Thoracic aorta (tissue), 2 donors: ENCODE results near the gene NSUN6. TPM values are rescaled to one million over a fixed set of nuclear protein-coding genes. Genes with fewer than 3 reads are reported as not detected.
"Not testable (repeated sequence)": the region's sequence is repeated elsewhere in the genome, so short reads cannot be mapped to it uniquely, and the experiment has no call there.

ENCODE experiments used
- ATAC-seq: fragments of 150-250 bp; one replicate; pipeline ENCODE4 v1.8.0; 2017; ENCODE audit warnings: low read depth; ENCODE audit not compliant: insufficient number of reproducible peaks, low FRiP score
- DNase-seq: peaks from one replicate; pipeline ENCODE4 v3.0.0-alpha.2; 2020; ENCODE audit warnings: low spot score
- H3K27ac ChIP-seq, 2 donors: fragments of 200-600 bp; sonication (generic); 1 replicate in 1 of 2; 2 replicates in 1 of 2; pipeline ENCODE4 v1.5.1; 2016; ENCODE audit warnings: mild to moderate bottlenecking in 2 of 2, moderate library complexity in 2 of 2
- H3K27me3 ChIP-seq: fragments of 200-600 bp; sonication (generic); replicated peaks from 2 replicates; pipeline ENCODE4 v1.6.0; 2016; ENCODE audit warnings: mild to moderate bottlenecking; ENCODE audit not compliant: insufficient read depth
- H3K36me3 ChIP-seq: fragments of 200-600 bp; sonication (generic); one replicate; pipeline ENCODE4 v1.5.1; 2016
- H3K4me1 ChIP-seq, 2 donors: fragments of 200-600 bp; sonication (generic); 1 replicate in 1 of 2; 2 replicates in 1 of 2; pipeline versions ENCODE4 v1.5.1 to v1.6.0; 2016; ENCODE audit warnings: low read depth in 2 of 2, mild to moderate bottlenecking in 1 of 2; ENCODE audit not compliant: control insufficient read depth in 1 of 2
- H3K4me3 ChIP-seq: fragments of 200-600 bp; sonication (generic); 2 replicates; pipeline ENCODE4 v1.5.1; 2016; ENCODE audit warnings: mild to moderate bottlenecking
- H3K9me3 ChIP-seq: fragments of 200-600 bp; sonication (generic); 2 replicates; pipeline ENCODE4 v1.5.1; 2016
- total RNA-seq, 2 donors: library from RNA; depleted of rRNA; stranded (reverse); fragments of >200 nt; gene quantifications; one replicate each; pipeline versions ENCODE4 v1.1.0 to v1.2.3, GENCODE V29; 2016
- TF ChIP-seq, protein P1 (sequence below): fragments of 200-600 bp; sonication (generic); IDR thresholded peaks from one replicate; pipeline ENCODE4 v1.5.1; 2019; ENCODE audit warnings: antibody characterized with exemption

NSUN6 gene
- total RNA-seq, 2 donors from 2014 or later, result 12.7 to 19.8 TPM

DNA sequence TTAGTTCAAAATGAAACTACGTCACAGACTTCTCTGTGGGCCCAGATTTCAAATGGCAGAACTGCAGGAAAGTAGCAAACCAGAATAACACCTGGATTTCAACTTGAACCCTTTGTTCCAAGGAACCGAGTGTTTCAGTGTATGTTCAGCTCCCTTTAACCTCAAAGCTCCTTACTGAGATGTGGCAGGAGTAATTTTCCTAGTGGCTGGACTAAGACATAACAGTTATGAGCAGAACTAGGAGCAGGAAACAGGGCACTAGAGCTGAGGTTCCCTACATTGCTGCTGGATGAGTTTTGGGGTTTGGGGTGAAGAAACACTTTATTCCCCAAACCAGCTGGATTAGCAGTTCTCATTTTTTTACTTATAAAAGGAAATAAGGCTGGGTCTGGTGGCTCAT is 50.1 kb downstream of the NSUN6 start:
- Histone ChIP-seq H3K4me1 (no peaks in the 10 kb centered on the region), H3K36me3 (no peaks in the 10 kb centered on the region), H3K9me3 (no peaks in the 10 kb centered on the region), H3K4me3 (no peak overlapping the region), H3K27ac (no peak overlapping the region), H3K27me3 (no peaks in the 10 kb centered on the region)
- DNase-seq (no peak), ATAC-seq (no peak)
- TF ChIP-seq, protein P1, sequence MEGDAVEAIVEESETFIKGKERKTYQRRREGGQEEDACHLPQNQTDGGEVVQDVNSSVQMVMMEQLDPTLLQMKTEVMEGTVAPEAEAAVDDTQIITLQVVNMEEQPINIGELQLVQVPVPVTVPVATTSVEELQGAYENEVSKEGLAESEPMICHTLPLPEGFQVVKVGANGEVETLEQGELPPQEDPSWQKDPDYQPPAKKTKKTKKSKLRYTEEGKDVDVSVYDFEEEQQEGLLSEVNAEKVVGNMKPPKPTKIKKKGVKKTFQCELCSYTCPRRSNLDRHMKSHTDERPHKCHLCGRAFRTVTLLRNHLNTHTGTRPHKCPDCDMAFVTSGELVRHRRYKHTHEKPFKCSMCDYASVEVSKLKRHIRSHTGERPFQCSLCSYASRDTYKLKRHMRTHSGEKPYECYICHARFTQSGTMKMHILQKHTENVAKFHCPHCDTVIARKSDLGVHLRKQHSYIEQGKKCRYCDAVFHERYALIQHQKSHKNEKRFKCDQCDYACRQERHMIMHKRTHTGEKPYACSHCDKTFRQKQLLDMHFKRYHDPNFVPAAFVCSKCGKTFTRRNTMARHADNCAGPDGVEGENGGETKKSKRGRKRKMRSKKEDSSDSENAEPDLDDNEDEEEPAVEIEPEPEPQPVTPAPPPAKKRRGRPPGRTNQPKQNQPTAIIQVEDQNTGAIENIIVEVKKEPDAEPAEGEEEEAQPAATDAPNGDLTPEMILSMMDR, result no peak

DNA sequence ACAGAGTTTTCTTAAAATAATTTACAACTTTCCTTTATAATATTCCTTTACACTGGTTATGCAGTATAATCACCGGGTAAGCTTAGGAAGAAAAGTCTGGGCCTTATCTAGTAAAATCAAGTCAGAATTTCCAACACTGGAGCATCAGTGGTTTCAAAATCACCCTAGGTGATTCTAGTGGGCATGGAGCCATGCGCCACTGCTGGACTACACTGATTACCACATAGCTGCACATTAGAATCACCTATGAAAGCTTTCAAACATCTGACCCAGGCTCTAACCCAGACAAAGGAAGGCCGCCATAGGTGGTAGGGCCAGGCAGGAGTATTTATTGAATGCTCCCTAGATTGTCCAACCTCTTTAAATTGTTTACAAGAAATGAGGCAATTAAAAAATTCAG is 52.0 kb downstream of the NSUN6 start:
- TF ChIP-seq, protein P1, result no peak
- Histone ChIP-seq H3K27me3 (no peaks in the 10 kb centered on the region), H3K27ac (no peak overlapping the region), H3K36me3 (no peaks in the 10 kb centered on the region), H3K4me3 (no peak overlapping the region), H3K9me3 (no peaks in the 10 kb centered on the region), H3K4me1 (no peaks in the 10 kb centered on the region)
- no peak for DNase-seq
- ATAC-seq, result no peak

DNA sequence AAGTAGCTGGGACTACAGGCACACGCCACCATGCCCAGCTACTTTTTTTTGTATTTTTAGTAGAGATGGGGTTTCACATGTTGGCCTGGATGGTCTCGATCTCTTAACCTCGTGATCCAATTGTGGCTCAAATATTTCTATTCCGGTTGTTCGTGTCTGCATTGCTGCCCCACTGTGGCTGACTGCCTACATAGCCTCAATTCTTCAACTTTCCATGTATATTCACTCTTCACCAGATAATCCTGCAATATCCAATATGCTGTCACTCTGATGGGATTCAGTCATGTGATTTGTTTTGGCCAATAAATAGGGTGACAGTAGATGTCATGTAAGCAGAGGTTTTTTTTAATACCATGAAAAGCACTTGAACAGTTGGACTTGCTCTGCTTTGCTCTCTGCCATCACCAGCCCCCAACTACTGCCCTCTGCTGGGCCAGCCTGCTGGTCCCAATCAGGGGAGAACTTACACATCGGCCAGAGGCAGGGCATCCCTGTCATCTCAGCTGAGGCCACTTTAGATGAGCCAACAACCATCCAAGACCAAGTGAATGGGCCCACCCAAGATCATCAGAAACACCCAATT is 56.7 kb downstream of the NSUN6 start:
- ATAC-seq (no peak), DNase-seq (no peak)
- H3K36me3 ChIP-seq, result no peaks in the 10 kb centered on the region
- no peak overlapping the region for H3K27ac ChIP-seq
- no peaks in the 10 kb centered on the region for H3K4me1 ChIP-seq
- TF ChIP-seq, protein P1, result no peak
- no peak overlapping the region for H3K4me3 ChIP-seq
- no peaks in the 10 kb centered on the region for H3K27me3 ChIP-seq
- H3K9me3 ChIP-seq, result no peaks in the 10 kb centered on the region

DNA sequence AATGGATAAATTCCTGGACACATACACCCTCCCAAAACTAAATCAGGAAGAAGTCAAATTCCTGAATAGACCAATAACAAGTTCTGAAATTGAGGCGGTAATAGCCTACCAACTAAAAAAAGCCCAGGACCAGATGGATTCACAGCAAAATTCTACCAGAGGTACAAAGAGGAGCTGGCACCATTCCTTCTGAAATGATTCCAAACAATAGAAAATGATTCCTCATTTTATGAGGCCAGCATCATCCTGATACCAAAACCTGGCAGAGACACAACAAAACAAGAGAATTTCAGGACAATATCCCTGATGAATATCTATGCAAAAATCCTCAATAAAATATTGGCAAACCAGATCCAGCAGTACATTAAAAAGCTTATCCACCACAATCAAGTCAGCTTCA is 60.2 kb downstream of the NSUN6 start:
- not testable (repeated sequence) for H3K27ac ChIP-seq, ATAC-seq, H3K9me3 ChIP-seq, H3K36me3 ChIP-seq, H3K27me3 ChIP-seq, H3K4me3 ChIP-seq, DNase-seq, H3K4me1 ChIP-seq

DNA sequence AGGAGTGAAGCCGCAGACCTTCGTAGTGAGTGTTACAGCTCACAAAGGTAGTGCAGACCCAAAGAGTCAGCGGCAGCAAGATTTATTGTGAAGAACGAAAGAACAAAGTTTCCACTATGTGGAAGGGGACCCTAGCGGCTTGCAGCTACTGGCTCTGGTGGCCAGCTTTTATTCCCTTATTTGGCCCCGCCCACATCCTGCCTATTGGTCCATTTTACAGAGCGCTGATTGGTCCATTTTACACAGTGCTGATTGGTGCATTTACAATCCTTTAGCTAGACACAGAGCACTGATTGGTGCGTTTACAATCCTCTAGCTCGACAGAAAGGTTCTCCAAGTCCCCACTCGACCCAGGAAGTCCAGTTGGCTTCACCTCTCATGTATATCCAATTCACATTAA is 64.8 kb downstream of the NSUN6 start:
- not testable (repeated sequence) for DNase-seq, H3K36me3 ChIP-seq, H3K27ac ChIP-seq, ATAC-seq, H3K9me3 ChIP-seq, H3K27me3 ChIP-seq, H3K4me3 ChIP-seq
- H3K4me1 ChIP-seq, result peaks cover 0 to 11% of the 10 kb centered on the region in 2 donors

DNA sequence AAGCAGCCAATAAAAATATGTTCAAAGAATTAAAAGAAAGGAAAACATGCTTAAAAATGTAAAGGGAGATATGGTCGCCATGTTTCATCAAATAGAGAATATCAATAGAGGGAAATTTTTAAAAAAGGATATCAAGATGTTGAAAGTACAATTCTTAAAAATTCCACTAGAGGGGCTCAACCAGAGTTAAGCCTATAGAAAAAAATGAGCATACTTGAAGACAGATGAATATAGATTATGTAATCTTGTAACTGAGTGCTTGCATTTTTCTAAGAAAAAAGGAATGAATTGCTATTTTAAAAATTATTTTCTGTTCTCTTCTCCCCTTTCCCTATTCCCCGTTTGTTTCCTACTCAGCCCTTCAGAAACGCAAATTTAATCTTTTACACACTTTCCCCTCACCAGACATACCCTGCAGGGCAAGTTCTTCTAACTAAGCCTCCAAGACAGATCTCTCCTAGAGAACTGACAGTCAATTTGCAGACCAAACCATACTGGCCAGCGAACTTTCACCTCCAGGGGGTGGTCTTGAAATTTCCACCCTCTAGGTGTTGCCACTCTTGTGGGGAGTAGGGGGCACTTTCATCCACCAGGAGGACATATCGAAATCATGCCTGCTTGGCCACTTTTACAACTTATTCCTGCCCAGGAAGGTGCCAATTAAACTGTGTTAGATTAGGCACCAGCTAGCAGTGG is 67.7 kb downstream of the NSUN6 start:
- Histone ChIP-seq H3K36me3 (no peaks in the 10 kb centered on the region), H3K4me3 (no peak overlapping the region), H3K9me3 (no peaks in the 10 kb centered on the region), H3K4me1 (peaks cover 0 to 11% of the 10 kb centered on the region in 2 donors), H3K27ac (no peak overlapping the region), H3K27me3 (no peaks in the 10 kb centered on the region)
- TF ChIP-seq, protein P1, result peak; percentile 29
- ATAC-seq, result no peak
- no peak for DNase-seq
